Subcutaneous adipose tissue (tissue), 4 donors: ENCODE results near the gene PRR5. TPM values are rescaled to one million over a fixed set of nuclear protein-coding genes. Genes with fewer than 3 reads are reported as not detected.

Experiments
- CTCF ChIP-seq: fragments of 450-650 bp; IDR thresholded peaks from one replicate; pipeline ENCODE4 v1.5.1; 2016; ENCODE audit warnings: low read depth, mild to moderate bottlenecking, control low read depth, antibody characterized with exemption, moderate library complexity
- total RNA-seq, 4 donors: library from RNA; depleted of rRNA; stranded (reverse); fragments of >200 nt; gene quantifications; one replicate each; pipeline ENCODE4 v1.1.0, GENCODE V29; 2016

The PRR5 gene
- total RNA-seq, 4 donors from 2014 or later: 14.3 to 152 (median 30.3) TPM

GRCh38 chr22:44714703-44715350, 12.8 kb downstream of the PRR5 start:
- no peak for TF ChIP-seq CTCF

DNA sequence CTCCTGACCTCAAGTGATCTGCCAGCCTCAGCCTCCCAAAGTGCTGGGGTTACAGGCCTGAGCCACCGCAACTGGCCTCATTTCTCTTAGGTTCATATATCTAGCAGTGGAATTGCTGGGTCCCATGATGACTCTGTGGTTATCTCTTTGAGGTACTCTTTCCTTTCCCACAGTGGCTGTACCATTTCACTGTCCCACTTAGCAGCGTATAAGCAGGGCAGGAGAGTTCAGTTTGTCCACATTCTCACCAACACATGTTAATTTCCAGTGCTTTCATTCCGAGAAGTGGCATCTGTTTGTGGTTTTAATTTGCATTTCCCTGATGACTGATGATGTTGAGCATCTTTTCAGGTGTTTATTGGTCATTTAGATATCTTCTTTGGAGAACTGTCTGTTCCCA, 16.4 kb downstream of the PRR5 start:
- no peak for TF ChIP-seq CTCF

- TF ChIP-seq CTCF: no peak
Measured at GRCh38 chr22:44719586-44720368, 17.8 kb downstream of the PRR5 start.

GRCh38 chr22:44721213-44721612, 19.2 kb downstream of the PRR5 start:
- TF ChIP-seq CTCF: no peak

DNA sequence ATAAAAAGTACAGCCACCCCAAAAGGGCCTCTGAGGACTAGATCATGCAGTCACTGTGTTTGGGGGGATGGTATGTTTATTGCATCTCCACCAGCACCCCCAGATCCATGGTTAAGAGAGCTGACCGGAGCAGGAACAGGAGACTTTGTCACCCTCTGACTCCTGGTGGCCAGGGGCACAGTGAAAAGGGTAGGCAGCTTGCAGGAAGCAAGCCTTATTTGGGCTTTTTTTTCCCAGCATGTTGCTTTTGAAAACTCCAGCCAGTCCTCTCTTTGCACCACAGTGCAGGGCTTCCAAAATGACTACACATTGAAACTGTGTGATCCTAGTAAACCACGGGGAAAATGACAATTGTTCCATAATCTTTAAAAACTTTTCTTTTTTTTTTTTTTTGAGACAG, 20.6 kb downstream of the PRR5 start:
- TF ChIP-seq CTCF: no peak

- no peak for TF ChIP-seq CTCF
Measured at GRCh38 chr22:44723801-44724200, 21.8 kb downstream of the PRR5 start.

DNA sequence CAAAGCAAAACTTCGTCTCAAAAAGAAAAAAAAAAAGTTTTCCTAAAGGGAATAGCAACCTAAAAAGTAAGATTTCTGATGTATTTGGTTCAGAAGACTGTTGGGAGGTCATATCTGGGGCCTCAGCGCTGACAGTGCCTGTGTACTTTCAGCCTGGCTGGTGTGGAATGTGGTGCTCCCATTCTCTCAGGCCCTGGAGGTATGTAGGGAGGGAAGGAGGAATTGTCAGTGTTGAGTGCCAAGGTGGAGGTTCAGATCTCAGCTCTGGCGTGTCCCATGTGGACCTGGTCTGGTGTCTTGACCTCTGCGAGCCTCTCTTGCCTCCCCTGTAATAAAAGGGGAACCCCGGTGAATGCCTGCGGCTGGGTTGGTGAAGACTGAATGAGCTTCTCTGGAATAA, 22.4 kb downstream of the PRR5 start:
- no peak for TF ChIP-seq CTCF
